HepG2 (cell line): ENCODE results near the gene GNB4. TPM values are rescaled to one million over a fixed set of nuclear protein-coding genes. Genes with fewer than 3 reads are reported as not detected.

Source experiments
- ATAC-seq: fragments of 200-7000 bp; cut with Tn5 transposase; 3 replicates; pipeline ENCODE4 v1.9.1; 2020; ENCODE audit warnings: mild to moderate bottlenecking, moderate library complexity
- BruUV-seq: library from RNA; stranded (reverse); fragments of 400-500 nt; replicated peaks from 2 replicates; lab custom pipeline; 2021; lab: Mats Ljungman, UMichigan
- CTCF ChIA-PET: fragments of 300-600 bp; formaldehyde crosslinking; extraction: SDS; loops from one replicate; lab custom pipeline; 2021; ENCODE audit warnings: low total read pairs, inconsistent platforms, low intra/inter-chr PET ratio; lab: Yijun Ruan, JAX
- POLR2A ChIA-PET: fragments of 350-600 bp; sonication (Branson Sonifier 250); formaldehyde crosslinking; loops from one replicate; lab custom pipeline; 2020; ENCODE audit warnings: antibody characterized with exemption, inconsistent platforms; lab: Yijun Ruan, JAX
- DNase-seq: peaks from one replicate; pipeline ENCODE4 v3.0.0-alpha.2; 2015; ENCODE audit warnings: low spot score
- FAIRE-seq: peaks from 3 replicates; lab custom pipeline; 2011; peaks lifted over from hg19 to GRCh38; lab: Jason Lieb, UNC
- H2AFZ ChIP-seq: one replicate; pipeline ENCODE4 v1.6.1; 2011; ENCODE audit warnings: low read length, inconsistent platforms
- H3K27ac ChIP-seq: fragments of 300-600 bp; 3 replicates; pipeline ENCODE4 v1.8.0; 2011; ENCODE audit warnings: mixed run types, mild to moderate bottlenecking, mixed read lengths, low read length, inconsistent platforms; ENCODE audit not compliant: insufficient read depth; ENCODE audit errors: extremely low read length
- H3K27me3 ChIP-seq, 2 experiments: fragments of 200-600 bp in 1 of 2; 2 replicates in 1 of 2; 3 replicates in 1 of 2; pipeline versions ENCODE4 v1.6.0 to v1.8.0; 2011; ENCODE audit warnings: low read length in 2 of 2, mild to moderate bottlenecking in 2 of 2, moderate library complexity in 2 of 2, inconsistent platforms in 1 of 2; ENCODE audit not compliant: insufficient read depth in 2 of 2, control insufficient read depth in 1 of 2
- H3K36me3 ChIP-seq, 2 experiments: fragments of 200-600 bp in 1 of 2; replicated peaks in 1 of 2; 2 replicates in 1 of 2; 3 replicates in 1 of 2; pipeline versions ENCODE4 v1.5.1 to v1.8.0; 2011; ENCODE audit warnings: low read length in 2 of 2, inconsistent platforms in 1 of 2; ENCODE audit not compliant: insufficient read depth in 2 of 2, control insufficient read depth in 1 of 2
- H3K4me1 ChIP-seq: 2 replicates; pipeline ENCODE4 v1.5.1; 2012; ENCODE audit warnings: low read length, inconsistent platforms; ENCODE audit not compliant: insufficient read depth
- H3K4me2 ChIP-seq: 2 replicates; pipeline ENCODE4 v1.6.0; 2011; ENCODE audit warnings: low read depth, low read length, inconsistent platforms
- H3K4me3 ChIP-seq, 3 experiments: fragments of 200-600 bp in 1 of 3; sonication (generic), shearing (Covaris generic) in 1 of 3; replicated peaks in 1 of 3; 2 replicates each; pipeline ENCODE4 v1.5.1; 2011 to 2016; ENCODE audit warnings: low read length in 3 of 3, inconsistent platforms in 2 of 3, low read depth in 2 of 3, mild to moderate bottlenecking in 2 of 3, control low read depth in 1 of 3, mixed read lengths in 1 of 3; ENCODE audit not compliant: insufficient read depth in 1 of 3
- H3K79me2 ChIP-seq: one replicate; pipeline ENCODE4 v1.6.1; 2011; ENCODE audit warnings: low read length, inconsistent platforms; ENCODE audit not compliant: insufficient read depth
- H3K9ac ChIP-seq: 2 replicates; pipeline ENCODE4 v1.6.0; 2011; ENCODE audit warnings: mild to moderate bottlenecking, low read depth, low read length, inconsistent platforms; ENCODE audit not compliant: insufficient read depth
- H3K9me3 ChIP-seq: 2 replicates; pipeline ENCODE4 v1.5.1; 2012; ENCODE audit warnings: mild to moderate bottlenecking, low read length
- H4K20me1 ChIP-seq: 2 replicates; pipeline ENCODE4 v1.6.0; 2011; ENCODE audit warnings: inconsistent platforms, mild to moderate bottlenecking, low read length, moderate library complexity; ENCODE audit not compliant: insufficient read depth
- ASH2L ChIP-seq: fragments of 300-600, 200-600 bp; sonication (generic); IDR thresholded peaks from 2 replicates; pipeline ENCODE4 v1.7.0; 2017; ENCODE audit warnings: low read depth, mild to moderate bottlenecking, moderate library complexity, mixed read lengths, low read length; ENCODE audit not compliant: insufficient read length
- BCLAF1 ChIP-seq: fragments of 450-650 bp; IDR thresholded peaks from 2 replicates; pipeline ENCODE4 v1.6.1; 2017; ENCODE audit warnings: mild to moderate bottlenecking
- RAD21 ChIP-seq: fragments of 450-650 bp; formaldehyde crosslinking; IDR thresholded peaks from 2 replicates; pipeline ENCODE4 v1.5.0; 2020; ENCODE audit warnings: mild to moderate bottlenecking
- STAG1 ChIP-seq: sonication (generic); formaldehyde crosslinking; IDR thresholded peaks from 2 replicates; pipeline ENCODE4 v1.4.0; 2020; ENCODE audit warnings: missing genetic modification reagents
- TCF12 ChIP-seq, 2 experiments: fragments of 450-650 bp in 1 of 2; sonication (generic) in 1 of 2; formaldehyde crosslinking in 1 of 2; IDR thresholded peaks; 2 replicates each; pipeline versions ENCODE4 v1.6.1 to v1.8.0; 2017 to 2022; ENCODE audit warnings: antibody characterized with exemption in 1 of 2, mild to moderate bottlenecking in 1 of 2, missing genetic modification reagents in 1 of 2, moderate library complexity in 1 of 2
- TRIM22 ChIP-seq: fragments of 450-650 bp; IDR thresholded peaks from 2 replicates; pipeline ENCODE4 v1.6.1; 2017
- ZNF225 ChIP-seq: sonication (generic); formaldehyde crosslinking; IDR thresholded peaks from 2 replicates; pipeline ENCODE4 v1.4.0; 2020; ENCODE audit warnings: mild to moderate bottlenecking, missing genetic modification reagents
- ZNF501 ChIP-seq: sonication (generic); formaldehyde crosslinking; IDR thresholded peaks from 2 replicates; pipeline ENCODE4 v1.5.1; 2020; ENCODE audit warnings: mild to moderate bottlenecking, moderate library complexity, missing genetic modification reagents
- ZNF546 ChIP-seq: sonication (generic); formaldehyde crosslinking; conservative IDR thresholded peaks from 2 replicates; pipeline ENCODE4 v1.8.1; 2023; ENCODE audit warnings: mild to moderate bottlenecking, missing genetic modification reagents
- ZZZ3 ChIP-seq: sonication (generic); formaldehyde crosslinking; IDR thresholded peaks from 2 replicates; pipeline ENCODE4 v1.4.0; 2020; ENCODE audit warnings: missing genetic modification reagents, mild to moderate bottlenecking, borderline replicate concordance
- WGBS: methylation state at CpG from one replicate; pipeline ENCODE4 v1.1.6; 2017; ENCODE audit warnings: low lambda C conversion rate; 5-methylcytosine and 5-hydroxymethylcytosine counted together
- in situ Hi-C: cut with HindIII; loops from 2 replicates; pipeline ENCODE4 v1.10.0; 2017; ENCODE audit warnings: low pct_unique_long_range_greater_than_20kb; ENCODE audit not compliant: extremely low pct_ligation_motif_present
- intact Hi-C: fragments of 100-400 bp; cut with micrococcal nuclease; formaldehyde crosslinking; loops from one replicate; pipeline ENCODE4 v1.10.0; 2022; ENCODE audit not compliant: unreplicated experiment
- polyA plus RNA-seq, 8 experiments: library from polyadenylated mRNA; depleted of rRNA in 3 of 8; stranded (reverse) in 7 of 8; unstranded in 1 of 8; fragments of >200 nt; fragmentation: Illumina TruSeq in 4 of 8; extraction: Trizol in 4 of 8; gene quantifications; 2 replicates each; pipeline versions ENCODE4 v1.2.1 to v1.2.3, GENCODE V29; 2011 to 2016; ENCODE audit warnings: low read depth in 4 of 8, missing spikeins in 1 of 8, mixed read lengths in 1 of 8; ENCODE audit not compliant: insufficient read depth in 1 of 8
- total RNA-seq, 5 experiments: library from RNA; depleted of rRNA; stranded (reverse); fragments of >200 nt; fragmentation: Illumina TruSeq; extraction: Trizol; gene quantifications; 2 replicates each; pipeline ENCODE4 v1.2.3, GENCODE V29; 2016; ENCODE audit warnings: low read depth in 1 of 5
- TF ChIP-seq, protein P1 (sequence below): sonication (generic); formaldehyde crosslinking; IDR thresholded peaks from 2 replicates; pipeline ENCODE4 v1.5.0; 2020; ENCODE audit warnings: mild to moderate bottlenecking, missing genetic modification reagents, moderate library complexity
- TF ChIP-seq, protein P2 (sequence below): IDR thresholded peaks from 2 replicates; pipeline ENCODE4 v1.6.1; 2016; ENCODE audit warnings: low read depth, missing genetic modification reagents, missing compliant biosample characterization

Gene GNB4
- total and polyA plus RNA-seq, 2 of the 13 experiments (the other 11 are each of a cell fraction or from before 2014, with no cell fraction given): 0.07 to 0.13 TPM

GRCh38 chr3:179446501-179446900, 4.8 kb downstream of the GNB4 start:
- BruUV-seq: no TSS peak
- POLR2A ChIA-PET: no interaction called here
- DNase-seq (peak; percentile 27), FAIRE-seq (no peak), ATAC-seq (peak; percentile 64)
- Histone ChIP-seq H3K9ac (no peak overlapping the region), H3K36me3 (no peaks in the 10 kb centered on the region), H3K27ac (no peak overlapping the region), H3K4me1 (no peaks in the 10 kb centered on the region), H3K4me2 (no peak overlapping the region), H2AFZ (no peak overlapping the region), H3K4me3 (no peak overlapping the region), H3K9me3 (no peaks in the 10 kb centered on the region), H3K27me3 (peaks cover 2 to 4% of the 10 kb centered on the region in 2 experiments; a peak in 1 of 5 replicates), H4K20me1 (no peaks in the 10 kb centered on the region), H3K79me2 (no peaks in the 10 kb centered on the region)
- intact Hi-C loops (loop anchor here (1.0 kb wide), 1 partner anchor 112 kb away; no protein-coding TSS in a partner anchor), in situ Hi-C loops (no loop called here)
- 6% methylated on average over 7 of the region's 7 CpGs for WGBS
- CTCF ChIA-PET: interaction anchor here (1.8 kb wide), 1 partner anchor 112 kb away, joined by 9 read pairs; no protein-coding TSS in a partner anchor
- TF ChIP-seq ZNF225 (CRISPR knock-in tag) (no peak), STAG1 (peak; percentile 36; the same call in 1 of the 2 replicates), ZNF546 (CRISPR knock-in tag) (no peak), BCLAF1 (no peak), RAD21 (CRISPR knock-in tag) (0 out of 2 replicates have a peak, but pooled peaks have one; percentile 23), TRIM22 (no peak), ASH2L (no peak), ZZZ3 (CRISPR knock-in tag) (no peak), TCF12 (IDR thresholded peaks at IDR 0.05) (no peak), TCF12 (CRISPR knock-in tag; IDR thresholded peaks at IDR 0.05) (no peak), ZNF501 (no peak)
- TF ChIP-seq, protein P1, sequence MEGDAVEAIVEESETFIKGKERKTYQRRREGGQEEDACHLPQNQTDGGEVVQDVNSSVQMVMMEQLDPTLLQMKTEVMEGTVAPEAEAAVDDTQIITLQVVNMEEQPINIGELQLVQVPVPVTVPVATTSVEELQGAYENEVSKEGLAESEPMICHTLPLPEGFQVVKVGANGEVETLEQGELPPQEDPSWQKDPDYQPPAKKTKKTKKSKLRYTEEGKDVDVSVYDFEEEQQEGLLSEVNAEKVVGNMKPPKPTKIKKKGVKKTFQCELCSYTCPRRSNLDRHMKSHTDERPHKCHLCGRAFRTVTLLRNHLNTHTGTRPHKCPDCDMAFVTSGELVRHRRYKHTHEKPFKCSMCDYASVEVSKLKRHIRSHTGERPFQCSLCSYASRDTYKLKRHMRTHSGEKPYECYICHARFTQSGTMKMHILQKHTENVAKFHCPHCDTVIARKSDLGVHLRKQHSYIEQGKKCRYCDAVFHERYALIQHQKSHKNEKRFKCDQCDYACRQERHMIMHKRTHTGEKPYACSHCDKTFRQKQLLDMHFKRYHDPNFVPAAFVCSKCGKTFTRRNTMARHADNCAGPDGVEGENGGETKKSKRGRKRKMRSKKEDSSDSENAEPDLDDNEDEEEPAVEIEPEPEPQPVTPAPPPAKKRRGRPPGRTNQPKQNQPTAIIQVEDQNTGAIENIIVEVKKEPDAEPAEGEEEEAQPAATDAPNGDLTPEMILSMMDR (CRISPR knock-in tag): peak; percentile 36
- TF ChIP-seq, protein P2, sequence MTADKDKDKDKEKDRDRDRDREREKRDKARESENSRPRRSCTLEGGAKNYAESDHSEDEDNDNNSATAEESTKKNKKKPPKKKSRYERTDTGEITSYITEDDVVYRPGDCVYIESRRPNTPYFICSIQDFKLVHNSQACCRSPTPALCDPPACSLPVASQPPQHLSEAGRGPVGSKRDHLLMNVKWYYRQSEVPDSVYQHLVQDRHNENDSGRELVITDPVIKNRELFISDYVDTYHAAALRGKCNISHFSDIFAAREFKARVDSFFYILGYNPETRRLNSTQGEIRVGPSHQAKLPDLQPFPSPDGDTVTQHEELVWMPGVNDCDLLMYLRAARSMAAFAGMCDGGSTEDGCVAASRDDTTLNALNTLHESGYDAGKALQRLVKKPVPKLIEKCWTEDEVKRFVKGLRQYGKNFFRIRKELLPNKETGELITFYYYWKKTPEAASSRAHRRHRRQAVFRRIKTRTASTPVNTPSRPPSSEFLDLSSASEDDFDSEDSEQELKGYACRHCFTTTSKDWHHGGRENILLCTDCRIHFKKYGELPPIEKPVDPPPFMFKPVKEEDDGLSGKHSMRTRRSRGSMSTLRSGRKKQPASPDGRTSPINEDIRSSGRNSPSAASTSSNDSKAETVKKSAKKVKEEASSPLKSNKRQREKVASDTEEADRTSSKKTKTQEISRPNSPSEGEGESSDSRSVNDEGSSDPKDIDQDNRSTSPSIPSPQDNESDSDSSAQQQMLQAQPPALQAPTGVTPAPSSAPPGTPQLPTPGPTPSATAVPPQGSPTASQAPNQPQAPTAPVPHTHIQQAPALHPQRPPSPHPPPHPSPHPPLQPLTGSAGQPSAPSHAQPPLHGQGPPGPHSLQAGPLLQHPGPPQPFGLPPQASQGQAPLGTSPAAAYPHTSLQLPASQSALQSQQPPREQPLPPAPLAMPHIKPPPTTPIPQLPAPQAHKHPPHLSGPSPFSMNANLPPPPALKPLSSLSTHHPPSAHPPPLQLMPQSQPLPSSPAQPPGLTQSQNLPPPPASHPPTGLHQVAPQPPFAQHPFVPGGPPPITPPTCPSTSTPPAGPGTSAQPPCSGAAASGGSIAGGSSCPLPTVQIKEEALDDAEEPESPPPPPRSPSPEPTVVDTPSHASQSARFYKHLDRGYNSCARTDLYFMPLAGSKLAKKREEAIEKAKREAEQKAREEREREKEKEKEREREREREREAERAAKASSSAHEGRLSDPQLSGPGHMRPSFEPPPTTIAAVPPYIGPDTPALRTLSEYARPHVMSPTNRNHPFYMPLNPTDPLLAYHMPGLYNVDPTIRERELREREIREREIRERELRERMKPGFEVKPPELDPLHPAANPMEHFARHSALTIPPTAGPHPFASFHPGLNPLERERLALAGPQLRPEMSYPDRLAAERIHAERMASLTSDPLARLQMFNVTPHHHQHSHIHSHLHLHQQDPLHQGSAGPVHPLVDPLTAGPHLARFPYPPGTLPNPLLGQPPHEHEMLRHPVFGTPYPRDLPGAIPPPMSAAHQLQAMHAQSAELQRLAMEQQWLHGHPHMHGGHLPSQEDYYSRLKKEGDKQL: no peak
